Measurements from ENCODE around the gene CDKN2A.

DNA sequence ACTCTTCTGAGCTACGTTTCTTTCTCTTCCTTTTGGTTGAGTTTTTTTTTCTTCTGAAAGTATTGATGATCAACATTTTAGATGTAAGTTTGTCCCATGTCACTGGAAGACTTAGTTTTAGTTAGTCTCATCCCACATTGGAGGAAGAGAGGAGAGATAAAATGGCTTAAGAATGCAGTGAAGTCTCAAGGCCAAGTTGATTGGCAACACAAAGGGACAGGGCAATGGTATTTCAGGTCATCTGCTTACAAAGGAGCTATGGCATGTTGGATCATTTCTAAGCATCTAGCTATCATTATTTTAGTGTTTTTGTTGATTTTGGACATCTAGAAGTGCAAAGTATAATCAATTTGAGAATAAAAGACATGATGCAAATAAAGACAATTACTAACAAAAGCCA, 58.6 kb downstream of the CDKN2A start:
- TF ChIP-seq, protein P1, sequence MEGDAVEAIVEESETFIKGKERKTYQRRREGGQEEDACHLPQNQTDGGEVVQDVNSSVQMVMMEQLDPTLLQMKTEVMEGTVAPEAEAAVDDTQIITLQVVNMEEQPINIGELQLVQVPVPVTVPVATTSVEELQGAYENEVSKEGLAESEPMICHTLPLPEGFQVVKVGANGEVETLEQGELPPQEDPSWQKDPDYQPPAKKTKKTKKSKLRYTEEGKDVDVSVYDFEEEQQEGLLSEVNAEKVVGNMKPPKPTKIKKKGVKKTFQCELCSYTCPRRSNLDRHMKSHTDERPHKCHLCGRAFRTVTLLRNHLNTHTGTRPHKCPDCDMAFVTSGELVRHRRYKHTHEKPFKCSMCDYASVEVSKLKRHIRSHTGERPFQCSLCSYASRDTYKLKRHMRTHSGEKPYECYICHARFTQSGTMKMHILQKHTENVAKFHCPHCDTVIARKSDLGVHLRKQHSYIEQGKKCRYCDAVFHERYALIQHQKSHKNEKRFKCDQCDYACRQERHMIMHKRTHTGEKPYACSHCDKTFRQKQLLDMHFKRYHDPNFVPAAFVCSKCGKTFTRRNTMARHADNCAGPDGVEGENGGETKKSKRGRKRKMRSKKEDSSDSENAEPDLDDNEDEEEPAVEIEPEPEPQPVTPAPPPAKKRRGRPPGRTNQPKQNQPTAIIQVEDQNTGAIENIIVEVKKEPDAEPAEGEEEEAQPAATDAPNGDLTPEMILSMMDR (IDR thresholded peaks at IDR 0.05): no peak
- no peak for TF ChIP-seq EP300 (IDR thresholded peaks at IDR 0.05)

All from gastroesophageal sphincter (tissue), 3 donors.